WTC11 (cell line): ENCODE measurements around the gene PGAP6. TPM values are rescaled to one million over a fixed set of nuclear protein-coding genes. Genes with fewer than 3 reads are reported as not detected.
"Not testable (repeated sequence)": the region's sequence is repeated elsewhere in the genome, so short reads cannot be mapped to it uniquely, and the experiment has no call there.

Experiments used
- ATAC-seq: fragments of 200-7000 bp; cut with Tn5 transposase; 2 replicates; pipeline ENCODE4 v1.10.0; 2021; ENCODE audit warnings: mild to moderate bottlenecking, moderate library complexity
- CTCF ChIA-PET: fragments of 300-600 bp; sonication (Branson Sonifier 250); formaldehyde crosslinking; loops from one replicate; lab custom pipeline; 2021; ENCODE audit warnings: antibody characterized with exemption; lab: Charles Lee
- POLR2A ChIA-PET: fragments of 350-600 bp; sonication (Branson Sonifier 250); formaldehyde crosslinking; loops from one replicate; lab custom pipeline; 2021; ENCODE audit warnings: antibody characterized with exemption; lab: Charles Lee
- DNase-seq: peaks from one replicate; pipeline ENCODE4 v3.0.0; 2021; ENCODE audit warnings: low spot score
- H3K27ac Mint-ChIP-seq: 2 replicates; pipeline ENCODE4 v1.8.0; 2021; ENCODE audit warnings: mixed read lengths
- H3K27me3 Mint-ChIP-seq: 2 replicates; pipeline ENCODE4 v1.8.0; 2021; ENCODE audit warnings: low read depth, mild to moderate bottlenecking, moderate library complexity, mixed read lengths
- H3K36me3 Mint-ChIP-seq: 2 replicates; pipeline ENCODE4 v1.8.0; 2021; ENCODE audit warnings: mixed read lengths
- H3K4me1 Mint-ChIP-seq: 2 replicates; pipeline ENCODE4 v1.8.0; 2022; ENCODE audit warnings: mixed read lengths
- H3K4me3 Mint-ChIP-seq: 2 replicates; pipeline ENCODE4 v1.8.0; 2021; ENCODE audit warnings: mild to moderate bottlenecking, moderate library complexity, mixed read lengths
- H3K9me3 Mint-ChIP-seq: 2 replicates; pipeline ENCODE4 v1.8.0; 2021; ENCODE audit warnings: mixed read lengths
- ARID4B ChIP-seq: sonication (generic); formaldehyde crosslinking; IDR thresholded peaks from 2 replicates; pipeline ENCODE4 v1.8.0; 2023; ENCODE audit warnings: missing genetic modification reagents, mild to moderate bottlenecking, borderline replicate concordance
- IRF2 ChIP-seq: sonication (generic); formaldehyde crosslinking; IDR thresholded peaks from 2 replicates; pipeline ENCODE4 v1.8.0; 2022; ENCODE audit warnings: low read depth, missing genetic modification reagents, borderline replicate concordance
- MXD4 ChIP-seq: fragments of 250-450 bp; sonication (Bioruptor Pico); IDR thresholded peaks from 2 replicates; pipeline ENCODE4 v1.8.0; 2021; ENCODE audit warnings: mild to moderate bottlenecking, moderate library complexity, borderline replicate concordance
- NFATC4 ChIP-seq: fragments of 250-450 bp; sonication (Bioruptor Pico); IDR thresholded peaks from 2 replicates; pipeline ENCODE4 v1.9.0; 2021; ENCODE audit warnings: mild to moderate bottlenecking
- NFE2L1 ChIP-seq: sonication (generic); formaldehyde crosslinking; IDR thresholded peaks from 2 replicates; pipeline ENCODE4 v1.8.1; 2023; ENCODE audit warnings: missing genetic modification reagents
- NR2C2 ChIP-seq: sonication (generic); formaldehyde crosslinking; IDR thresholded peaks from 2 replicates; pipeline ENCODE4 v1.8.0; 2022; ENCODE audit warnings: mild to moderate bottlenecking, missing genetic modification reagents
- PRRX2 ChIP-seq: fragments of 250-450 bp; sonication (Bioruptor Pico); IDR thresholded peaks from 2 replicates; pipeline ENCODE4 v1.8.0; 2021; ENCODE audit warnings: mild to moderate bottlenecking
- STAT6 ChIP-seq: sonication (generic); formaldehyde crosslinking; conservative IDR thresholded peaks from 2 replicates; pipeline ENCODE4 v1.8.1; 2023; ENCODE audit warnings: mild to moderate bottlenecking, low read depth, missing genetic modification reagents, moderate library complexity
- total RNA-seq: library from RNA; stranded (reverse); gene quantifications from 3 replicates; pipeline ENCODE4 v1.2.3, GENCODE V29; 2021
- TF ChIP-seq, protein P1 (sequence below): fragments of 250-450 bp; sonication (Bioruptor Pico); IDR thresholded peaks from 2 replicates; pipeline ENCODE4 v2.1.2; 2022; ENCODE audit warnings: mild to moderate bottlenecking, moderate library complexity
- TF ChIP-seq, protein P2 (sequence below): sonication (generic); formaldehyde crosslinking; IDR thresholded peaks from 2 replicates; pipeline ENCODE4 v1.8.0; 2022; ENCODE audit warnings: mild to moderate bottlenecking, missing genetic modification reagents
- TF ChIP-seq, protein P3 (sequence below): fragments of 200-600 bp; IDR thresholded peaks from 2 replicates; pipeline ENCODE4 v1.8.0; 2022; ENCODE audit warnings: antibody characterized with exemption
- TF ChIP-seq, protein P4 (sequence below): sonication (generic); formaldehyde crosslinking; IDR thresholded peaks from 2 replicates; pipeline ENCODE4 v1.8.1; 2022; ENCODE audit warnings: mild to moderate bottlenecking, moderate library complexity, missing genetic modification reagents

PGAP6 gene
- total RNA-seq, 1 experiment from 2014 or later, result 108 TPM

DNA sequence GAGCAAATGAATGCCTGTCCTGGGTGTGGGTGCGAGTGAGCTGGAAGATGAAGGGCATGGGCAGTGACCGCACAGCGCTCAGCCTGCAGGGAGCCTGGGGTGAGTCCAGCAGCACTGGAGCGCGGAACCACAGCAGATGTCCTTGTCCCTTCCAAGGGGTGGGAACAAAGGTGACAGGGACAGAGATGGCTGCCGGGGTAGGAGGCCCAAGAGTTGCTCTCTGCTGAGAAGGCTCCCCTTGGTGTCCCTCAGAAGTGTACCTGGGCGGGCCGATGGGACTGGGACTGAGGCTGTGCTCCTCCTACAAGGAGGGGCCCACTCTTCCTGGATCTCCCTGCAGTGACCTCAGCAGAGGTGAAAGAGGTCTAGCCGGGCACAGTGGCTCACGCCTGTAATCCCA is 7.6 kb upstream of the PGAP6 start (continued):
- TF ChIP-seq NFATC4 (CRISPR knock-in tag) (no peak), STAT6 (no peak), NR2C2 (CRISPR knock-in tag) (no peak), MXD4 (CRISPR knock-in tag) (no peak), IRF2 (no peak)
- TF ChIP-seq, protein P1, sequence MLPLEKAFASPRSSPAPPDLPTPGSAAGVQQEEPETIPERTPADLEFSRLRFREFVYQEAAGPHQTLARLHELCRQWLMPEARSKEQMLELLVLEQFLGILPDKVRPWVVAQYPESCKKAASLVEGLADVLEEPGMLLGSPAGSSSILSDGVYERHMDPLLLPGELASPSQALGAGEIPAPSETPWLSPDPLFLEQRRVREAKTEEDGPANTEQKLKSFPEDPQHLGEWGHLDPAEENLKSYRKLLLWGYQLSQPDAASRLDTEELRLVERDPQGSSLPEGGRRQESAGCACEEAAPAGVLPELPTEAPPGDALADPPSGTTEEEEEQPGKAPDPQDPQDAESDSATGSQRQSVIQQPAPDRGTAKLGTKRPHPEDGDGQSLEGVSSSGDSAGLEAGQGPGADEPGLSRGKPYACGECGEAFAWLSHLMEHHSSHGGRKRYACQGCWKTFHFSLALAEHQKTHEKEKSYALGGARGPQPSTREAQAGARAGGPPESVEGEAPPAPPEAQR, result no peak
- TF ChIP-seq, protein P2, sequence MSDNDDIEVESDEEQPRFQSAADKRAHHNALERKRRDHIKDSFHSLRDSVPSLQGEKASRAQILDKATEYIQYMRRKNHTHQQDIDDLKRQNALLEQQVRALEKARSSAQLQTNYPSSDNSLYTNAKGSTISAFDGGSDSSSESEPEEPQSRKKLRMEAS (CRISPR knock-in tag), result no peak

DNA sequence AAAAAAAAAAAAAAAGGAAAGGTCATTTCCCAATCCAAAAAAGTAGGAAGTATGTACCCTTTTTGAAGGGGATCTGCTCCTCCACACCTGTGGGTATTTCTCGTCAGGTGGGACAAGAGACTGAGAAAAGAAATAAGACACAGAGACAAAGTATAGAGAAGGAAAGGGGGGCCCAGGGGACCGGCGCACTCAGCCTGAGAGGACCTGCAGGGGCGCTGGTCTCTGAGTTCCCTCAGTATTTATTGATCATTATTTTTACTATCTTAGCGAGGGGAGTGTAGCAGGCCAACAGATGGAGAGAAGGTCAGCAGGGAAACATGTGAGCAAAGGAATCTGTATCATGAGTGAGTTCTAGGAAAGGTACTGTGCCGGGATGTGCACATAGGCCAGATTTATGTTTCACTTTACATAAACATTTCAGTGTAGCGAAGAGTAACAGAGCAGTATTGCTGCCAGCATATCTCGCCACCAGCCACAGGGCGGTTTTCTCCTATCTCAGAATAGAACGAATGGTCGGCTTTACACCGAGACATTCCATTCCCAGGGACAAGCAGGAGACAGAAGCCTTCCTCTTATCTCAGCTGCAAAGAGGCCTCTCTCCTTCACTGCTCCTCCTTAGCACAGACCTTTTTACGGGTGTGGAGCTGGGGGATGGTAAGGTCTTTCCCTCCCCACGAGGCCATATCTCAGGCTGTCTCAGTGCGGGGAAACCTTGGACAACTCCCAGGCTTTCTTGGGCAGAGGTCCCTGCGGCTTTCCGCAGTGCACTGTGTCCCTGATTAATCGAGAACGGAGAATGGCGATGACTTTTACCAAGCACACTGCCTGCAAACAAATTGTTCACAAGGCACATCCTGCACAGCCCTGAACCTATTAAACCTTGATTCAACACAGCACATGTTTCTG is 6.2 kb upstream of the PGAP6 start:
- POLR2A ChIA-PET, H3K4me3 Mint-ChIP-seq, ATAC-seq, DNase-seq, H3K27me3 Mint-ChIP-seq, H3K9me3 Mint-ChIP-seq, CTCF ChIA-PET: not testable (repeated sequence)
- peaks cover 16% of the 10 kb centered on the region for H3K36me3 Mint-ChIP-seq
- peaks cover 43% of the 10 kb centered on the region for H3K4me1 Mint-ChIP-seq
- H3K27ac Mint-ChIP-seq, result peak overlapping the region; percentile 20

- H3K9me3 Mint-ChIP-seq, result no peaks in the 10 kb centered on the region
- TF ChIP-seq, protein P3, sequence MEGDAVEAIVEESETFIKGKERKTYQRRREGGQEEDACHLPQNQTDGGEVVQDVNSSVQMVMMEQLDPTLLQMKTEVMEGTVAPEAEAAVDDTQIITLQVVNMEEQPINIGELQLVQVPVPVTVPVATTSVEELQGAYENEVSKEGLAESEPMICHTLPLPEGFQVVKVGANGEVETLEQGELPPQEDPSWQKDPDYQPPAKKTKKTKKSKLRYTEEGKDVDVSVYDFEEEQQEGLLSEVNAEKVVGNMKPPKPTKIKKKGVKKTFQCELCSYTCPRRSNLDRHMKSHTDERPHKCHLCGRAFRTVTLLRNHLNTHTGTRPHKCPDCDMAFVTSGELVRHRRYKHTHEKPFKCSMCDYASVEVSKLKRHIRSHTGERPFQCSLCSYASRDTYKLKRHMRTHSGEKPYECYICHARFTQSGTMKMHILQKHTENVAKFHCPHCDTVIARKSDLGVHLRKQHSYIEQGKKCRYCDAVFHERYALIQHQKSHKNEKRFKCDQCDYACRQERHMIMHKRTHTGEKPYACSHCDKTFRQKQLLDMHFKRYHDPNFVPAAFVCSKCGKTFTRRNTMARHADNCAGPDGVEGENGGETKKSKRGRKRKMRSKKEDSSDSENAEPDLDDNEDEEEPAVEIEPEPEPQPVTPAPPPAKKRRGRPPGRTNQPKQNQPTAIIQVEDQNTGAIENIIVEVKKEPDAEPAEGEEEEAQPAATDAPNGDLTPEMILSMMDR, result no peak
- no peak for TF ChIP-seq ARID4B (CRISPR knock-in tag)
- no peak for TF ChIP-seq PRRX2 (CRISPR knock-in tag)
- no peak for TF ChIP-seq NR2C2 (CRISPR knock-in tag)
- TF ChIP-seq, protein P4, sequence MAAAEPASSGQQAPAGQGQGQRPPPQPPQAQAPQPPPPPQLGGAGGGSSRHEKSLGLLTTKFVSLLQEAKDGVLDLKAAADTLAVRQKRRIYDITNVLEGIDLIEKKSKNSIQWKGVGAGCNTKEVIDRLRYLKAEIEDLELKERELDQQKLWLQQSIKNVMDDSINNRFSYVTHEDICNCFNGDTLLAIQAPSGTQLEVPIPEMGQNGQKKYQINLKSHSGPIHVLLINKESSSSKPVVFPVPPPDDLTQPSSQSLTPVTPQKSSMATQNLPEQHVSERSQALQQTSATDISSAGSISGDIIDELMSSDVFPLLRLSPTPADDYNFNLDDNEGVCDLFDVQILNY (CRISPR knock-in tag), result no peak
- no peak for TF ChIP-seq NFE2L1
- TF ChIP-seq MXD4 (CRISPR knock-in tag), result no peak
- ATAC-seq (no peak), DNase-seq (no peak)
- CTCF ChIA-PET, result interaction anchor here (0.6 to 1.8 kb wide), 16 partner anchors 9 to 281 kb away, joined by 3 to 8 read pairs (median 4); no protein-coding TSS in a partner anchor
- peaks cover 5% of the 10 kb centered on the region for H3K36me3 Mint-ChIP-seq
- peaks cover 43% of the 10 kb centered on the region for H3K4me1 Mint-ChIP-seq
- H3K27me3 Mint-ChIP-seq, result no peaks in the 10 kb centered on the region
- no peak overlapping the region for H3K4me3 Mint-ChIP-seq
- H3K27ac Mint-ChIP-seq, result peak overlapping the region; percentile 93; the same call in 1 of the 2 replicates
- POLR2A ChIA-PET, result no interaction called here
Observed at GRCh38 chr16:386641-387156, 4.9 kb upstream of the PGAP6 start.
